Stimulated activated CD4-positive, alpha-beta T cell treated with anti-CD3 and anti-CD28 coated beads, Interleukin-12 subunit alpha, Interleukin-12 subunit beta, amount 100 ng/mL, for 4 hours (primary cell): ENCODE results near the gene MBNL2.

Experiments used
- DNase-seq: peaks from one replicate; pipeline ENCODE4 v3.0.0-alpha.2; 2020

The MBNL2 gene

DNA sequence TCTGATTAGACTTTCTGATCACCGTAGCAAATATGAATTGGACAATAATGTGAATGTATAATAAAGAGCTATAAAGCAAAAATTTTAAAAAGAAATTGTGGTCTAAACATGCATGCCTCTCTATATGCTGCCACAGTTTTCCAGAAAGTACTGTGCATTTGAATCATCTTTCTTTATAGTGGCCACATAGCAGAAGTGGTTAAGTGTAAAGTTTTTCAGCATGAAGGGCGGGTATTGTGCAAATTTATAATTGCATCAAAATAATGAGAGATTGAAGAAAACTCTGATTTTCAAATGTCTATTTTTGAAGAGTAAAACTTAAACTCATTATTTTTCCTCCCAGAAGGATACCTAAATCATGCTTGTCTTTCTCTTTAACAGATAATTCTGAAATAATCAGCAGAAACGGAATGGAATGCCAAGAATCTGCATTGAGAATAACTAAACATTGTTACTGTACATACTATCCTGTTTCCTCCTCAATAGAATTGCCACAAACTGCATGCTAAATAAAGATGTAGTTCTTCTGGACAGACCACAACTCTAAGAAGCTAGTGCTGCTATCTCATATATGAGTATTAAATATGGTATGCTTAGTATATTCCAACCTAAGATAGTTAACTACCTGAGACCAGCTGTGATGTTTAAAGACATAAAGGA lies 168.9 kb downstream of the MBNL2 start:
- DNase-seq, result no peak

DNA sequence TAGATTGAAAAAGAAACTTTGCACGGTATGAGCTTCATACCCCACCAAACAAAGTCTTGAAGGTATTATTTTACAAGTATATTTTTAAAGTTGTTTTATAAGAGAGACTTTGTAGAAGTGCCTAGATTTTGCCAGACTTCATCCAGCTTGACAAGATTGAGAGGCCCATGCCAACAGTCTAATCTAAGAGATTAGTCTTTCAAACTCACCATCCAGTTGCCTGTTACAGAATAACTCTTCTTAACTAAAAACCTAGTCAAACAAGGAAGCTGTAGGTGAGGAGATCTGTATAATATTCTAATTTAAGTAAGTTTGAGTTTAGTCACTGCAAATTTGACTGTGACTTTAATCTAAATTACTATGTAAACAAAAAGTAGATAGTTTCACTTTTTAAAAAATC lies 169.9 kb downstream of the MBNL2 start:
- no peak for DNase-seq

DNA sequence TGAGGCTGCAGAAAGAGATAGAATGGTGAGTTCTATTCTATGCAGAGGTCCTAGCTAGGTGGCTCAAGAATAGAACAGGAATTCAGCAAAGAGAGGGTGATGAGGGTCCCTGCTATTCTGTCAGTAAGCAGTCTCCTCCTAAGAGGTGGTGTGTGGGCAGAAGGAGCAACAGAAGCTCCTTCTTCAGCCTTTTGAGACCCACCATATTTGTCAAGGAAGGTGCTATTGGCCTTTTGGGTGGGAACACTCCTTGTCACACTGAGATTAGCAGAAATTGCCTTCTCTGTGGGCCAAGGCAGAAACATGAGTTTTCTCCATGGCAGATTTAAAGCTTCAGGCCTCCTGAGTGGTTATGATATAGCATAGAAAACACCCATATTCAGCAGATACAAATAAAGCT lies 172.4 kb downstream of the MBNL2 start:
- no peak for DNase-seq

- DNase-seq, result no peak
Measured at GRCh38 chr13:97395447-97396136, 173.5 kb downstream of the MBNL2 start.

DNA sequence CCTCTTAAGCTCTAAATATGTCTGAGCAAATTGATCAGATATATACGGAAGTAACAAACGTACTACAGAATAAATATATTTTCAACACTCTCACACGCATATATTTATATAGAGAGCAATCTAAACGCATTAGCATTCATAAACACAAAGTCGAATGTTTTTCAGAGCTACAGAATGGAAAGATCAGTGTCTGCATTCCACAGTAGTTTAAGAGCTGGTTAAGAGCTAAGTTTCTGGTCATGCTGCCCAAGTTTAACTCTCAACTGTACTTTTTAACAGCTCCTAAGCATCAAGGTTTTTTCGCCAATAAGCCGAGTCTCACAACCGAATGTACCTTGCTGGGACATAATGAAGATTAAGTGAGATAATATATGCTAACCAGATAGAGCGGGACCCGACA lies 175.1 kb downstream of the MBNL2 start:
- DNase-seq, result no peak

DNA sequence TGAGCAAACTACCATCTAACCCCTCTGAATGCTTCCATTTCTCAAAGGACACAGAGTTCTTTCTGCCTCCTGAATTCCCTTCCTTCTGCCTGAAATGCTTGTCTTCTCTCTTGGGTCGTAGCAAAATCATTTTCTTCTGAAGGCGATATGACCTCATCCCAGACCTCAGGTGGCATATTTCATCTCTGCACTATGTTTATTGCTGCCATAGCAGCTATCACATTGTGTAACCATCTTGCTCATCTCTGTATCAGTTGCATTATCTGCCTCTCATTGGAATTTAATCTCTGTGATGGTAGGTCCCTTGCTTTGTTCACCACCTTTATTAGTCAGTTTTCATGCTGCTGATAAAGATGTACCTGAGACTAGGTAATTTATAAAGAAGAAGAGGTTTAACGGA lies 179.3 kb downstream of the MBNL2 start:
- DNase-seq, result no peak

GRCh38 chr13:97403893-97404750 lies 182.0 kb downstream of the MBNL2 start:
- DNase-seq, result no peak

- no peak for DNase-seq
Measured at GRCh38 chr13:97407540-97407939, 185.4 kb downstream of the MBNL2 start.

- no peak for DNase-seq
Measured at GRCh38 chr13:97408938-97409337, 186.8 kb downstream of the MBNL2 start.

DNA sequence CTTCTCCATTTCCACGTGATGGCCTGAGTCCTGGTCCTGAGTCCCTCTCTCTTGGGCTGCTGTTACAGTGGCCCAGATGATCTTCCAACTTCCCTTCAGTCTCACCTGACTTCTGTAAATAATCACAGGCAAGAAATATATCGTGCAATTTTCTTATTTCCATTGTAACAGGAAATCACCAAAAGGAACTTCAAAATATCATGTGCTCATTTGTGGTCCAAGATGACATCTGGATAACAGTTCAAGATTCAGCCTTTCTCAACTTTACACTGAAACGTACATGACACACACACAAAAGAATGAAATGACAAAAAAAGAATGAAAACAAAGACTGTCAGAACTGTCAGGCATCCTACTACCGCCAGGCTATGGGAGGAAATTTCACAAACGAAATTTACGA lies 189.9 kb downstream of the MBNL2 start:
- no peak for DNase-seq

- DNase-seq, result no peak
Measured at GRCh38 chr13:97413694-97414093, 191.6 kb downstream of the MBNL2 start.

DNA sequence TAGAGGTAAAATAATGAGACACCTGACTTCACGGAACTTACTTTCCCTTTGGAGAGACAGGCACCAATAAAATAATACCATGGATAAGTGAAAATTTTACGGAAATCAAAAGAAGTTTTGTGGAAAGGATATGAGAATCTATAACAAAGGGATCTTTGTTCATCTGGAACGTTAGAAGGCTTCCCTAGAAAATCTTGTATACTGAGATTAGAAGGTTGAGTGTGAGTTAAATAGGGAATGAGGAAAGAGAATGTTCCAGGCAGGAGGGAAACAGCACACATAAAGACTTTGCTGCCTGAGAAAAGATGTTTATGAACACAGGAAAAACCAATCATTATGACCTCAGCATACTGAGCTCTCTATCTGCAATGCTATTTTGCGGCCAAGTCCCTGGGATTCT lies 192.3 kb downstream of the MBNL2 start:
- no peak for DNase-seq

DNA sequence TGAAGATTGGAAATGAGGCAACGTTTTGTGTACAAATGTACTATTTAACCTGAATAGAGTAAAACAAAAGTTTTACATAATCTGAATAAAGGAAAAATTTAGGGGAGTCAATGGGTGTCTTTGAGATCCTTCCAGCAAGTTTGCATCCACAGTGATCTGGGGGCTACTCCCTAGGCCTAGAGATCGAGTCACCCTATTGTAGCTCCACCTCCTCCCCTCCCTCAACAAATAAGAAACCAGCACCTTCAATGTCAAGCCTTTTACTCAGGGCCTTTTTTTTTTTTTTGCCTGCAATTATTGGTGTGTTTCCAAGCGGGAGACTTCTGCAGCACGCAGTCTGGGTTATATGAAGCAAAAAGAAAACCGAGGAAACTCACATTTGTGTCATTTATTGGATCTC lies 195.6 kb downstream of the MBNL2 start:
- no peak for DNase-seq

- DNase-seq, result no peak
Measured at GRCh38 chr13:97422118-97423054, 200.3 kb downstream of the MBNL2 start.

DNA sequence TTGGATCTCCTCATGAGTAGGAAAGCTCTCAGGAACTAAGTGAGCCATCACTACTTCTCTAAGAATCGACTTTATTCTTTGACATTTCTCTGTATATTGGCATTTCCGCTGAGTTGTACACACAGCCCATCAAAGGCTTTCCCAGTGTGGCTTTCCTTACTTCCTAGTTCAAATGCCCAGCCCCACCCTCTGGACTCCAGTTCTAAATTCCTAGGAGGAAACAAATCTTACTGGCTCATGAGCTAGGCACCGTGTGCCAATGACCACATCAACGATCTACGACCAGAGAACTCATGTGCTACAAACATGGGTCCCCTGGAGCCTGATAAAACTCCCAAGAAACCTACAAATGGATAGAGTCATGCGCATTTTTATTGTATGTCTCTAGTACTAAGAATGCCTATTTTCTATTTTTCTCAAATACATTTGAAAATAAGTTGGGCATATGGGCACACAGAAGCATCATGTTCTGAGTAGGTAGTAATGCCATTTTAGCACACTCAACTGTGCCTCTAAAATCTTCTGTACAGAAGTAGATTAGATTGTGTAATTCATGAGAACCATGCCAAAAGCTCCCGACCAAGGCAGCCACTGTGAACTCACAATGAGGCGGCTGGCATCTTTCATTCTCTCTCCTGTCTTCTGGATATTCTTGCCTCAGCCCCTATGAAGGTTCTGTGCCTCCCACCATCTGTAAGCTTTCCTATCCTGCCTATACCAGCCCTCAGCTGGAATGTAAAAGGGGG lies 201.3 kb downstream of the MBNL2 start:
- DNase-seq, result no peak

GRCh38 chr13:97425590-97425989 lies 203.5 kb downstream of the MBNL2 start:
- no peak for DNase-seq

- no peak for DNase-seq
Measured at GRCh38 chr13:97426695-97427094, 204.6 kb downstream of the MBNL2 start.

DNA sequence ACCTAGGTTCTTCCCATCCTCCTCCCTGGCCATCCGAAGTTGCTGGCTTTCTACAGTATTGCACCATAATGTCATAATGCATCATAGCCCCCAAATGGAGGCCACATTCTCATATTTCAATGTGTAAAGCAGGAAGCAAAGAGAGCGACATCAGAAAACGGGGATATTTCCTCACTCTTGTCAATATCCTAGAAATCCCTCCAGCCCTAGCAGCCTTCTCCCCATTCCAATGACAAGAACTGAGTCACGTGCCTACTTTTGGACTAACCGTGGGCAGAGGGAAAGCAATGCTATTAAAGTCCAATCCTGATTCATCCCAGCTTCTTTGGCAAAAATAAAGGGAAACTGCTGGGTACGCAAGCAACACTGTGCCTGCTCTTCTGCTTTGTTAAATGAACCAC lies 207.5 kb downstream of the MBNL2 start:
- DNase-seq, result no peak

DNA sequence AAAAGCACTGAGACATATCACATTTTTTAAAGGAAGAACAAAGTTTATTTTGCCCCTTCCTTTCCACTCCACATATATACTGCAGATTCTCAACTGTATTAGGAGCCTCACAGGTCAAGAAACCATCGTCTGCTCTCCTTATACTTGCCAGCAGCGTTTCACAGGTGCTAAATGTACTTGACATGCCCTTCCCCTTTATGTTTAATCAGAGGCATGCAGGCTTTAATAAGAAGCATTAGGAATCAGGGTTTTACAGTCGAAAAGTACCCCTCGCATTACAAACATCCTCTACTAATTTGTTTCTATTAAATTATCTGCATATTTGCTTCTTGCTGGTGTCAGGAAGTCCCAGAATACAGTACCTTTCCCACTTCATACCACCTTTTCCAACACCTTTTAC lies 208.2 kb downstream of the MBNL2 start:
- no peak for DNase-seq

GRCh38 chr13:97431171-97431764 lies 209.1 kb downstream of the MBNL2 start:
- DNase-seq, result no peak

DNA sequence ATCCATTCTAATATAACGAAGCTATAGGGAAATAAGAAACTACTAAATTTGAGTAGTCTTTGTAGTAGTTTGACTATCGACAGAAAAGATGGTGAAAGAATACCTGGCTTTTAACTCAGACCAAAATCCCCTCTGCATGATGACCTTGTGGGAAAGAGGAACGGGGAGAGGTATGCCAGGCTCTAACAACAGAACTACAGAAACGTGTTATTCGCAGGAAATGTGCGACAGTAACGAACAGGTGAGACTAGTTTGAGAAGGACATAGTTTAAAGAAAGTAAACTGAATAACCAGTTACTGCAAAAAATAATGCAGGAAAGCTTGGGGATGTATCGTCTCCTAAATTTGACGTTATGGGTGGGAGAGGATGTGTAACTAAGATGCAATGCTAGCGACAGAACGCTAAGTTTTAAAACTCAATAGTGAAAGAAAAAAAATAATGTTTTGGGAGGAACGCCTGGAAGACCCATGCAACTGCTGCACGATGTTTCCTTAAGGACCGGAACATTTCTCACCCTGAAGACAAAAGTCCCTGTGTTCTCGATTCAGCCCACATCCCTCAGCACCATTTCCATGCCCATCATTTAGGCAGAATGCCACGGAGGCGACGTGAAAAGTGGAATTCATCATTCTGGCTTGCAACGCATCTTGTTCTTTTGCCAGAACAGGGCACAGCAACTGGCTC lies 210.2 kb downstream of the MBNL2 start:
- DNase-seq, result no peak
